ENCODE results near the gene KPNA1.
A peak's percentile ranks its signal among the peaks of the same experiment; 100 is the strongest.
"Not testable (repeated sequence)": the region's sequence is repeated elsewhere in the genome, so short reads cannot be mapped to it uniquely, and the experiment has no call there.

KPNA1 gene

DNA sequence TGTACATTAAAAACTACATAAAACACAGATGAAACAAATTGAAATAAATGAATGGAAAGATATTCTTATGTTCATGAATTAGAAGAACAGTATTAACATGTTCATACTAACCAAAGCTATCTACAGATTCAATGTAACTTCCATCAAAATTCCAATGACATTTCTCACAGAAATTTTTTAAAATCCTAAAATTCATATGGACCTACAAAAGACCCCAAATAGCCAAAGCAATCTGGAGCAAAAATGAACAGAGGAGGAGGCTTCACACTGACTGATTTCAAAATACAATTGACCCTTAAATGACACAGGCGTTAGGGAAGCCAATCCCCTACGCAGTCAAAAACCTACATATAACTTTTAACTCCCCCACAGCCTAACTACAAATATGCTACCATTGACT, 39.4 kb downstream of the KPNA1 start:
- DNase-seq, result peak; percentile 44

DNA sequence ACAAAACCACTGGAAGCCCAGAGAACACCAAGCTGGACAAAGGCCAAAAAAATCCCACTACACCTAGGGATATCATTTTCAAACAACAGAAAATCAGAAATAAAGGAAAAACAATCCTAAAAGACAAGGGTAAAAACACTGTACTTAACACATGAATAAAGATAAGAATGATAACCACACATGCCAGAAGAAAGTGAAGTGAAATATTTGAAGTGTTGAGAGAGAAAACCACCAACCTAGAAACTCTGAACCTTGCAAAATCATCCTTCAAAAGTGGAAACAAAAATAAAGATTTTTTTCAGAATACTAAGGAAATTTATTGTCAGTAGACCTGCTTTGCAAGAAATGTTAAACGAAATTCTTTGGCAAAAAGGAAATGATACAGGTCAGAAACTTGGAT, 45.1 kb downstream of the KPNA1 start:
- DNase-seq, result no peak

GRCh38 chr3:122468896-122469533, 45.7 kb downstream of the KPNA1 start:
- no peak for DNase-seq

GRCh38 chr3:122466701-122467240, 48.0 kb downstream of the KPNA1 start:
- DNase-seq, result no peak

DNA sequence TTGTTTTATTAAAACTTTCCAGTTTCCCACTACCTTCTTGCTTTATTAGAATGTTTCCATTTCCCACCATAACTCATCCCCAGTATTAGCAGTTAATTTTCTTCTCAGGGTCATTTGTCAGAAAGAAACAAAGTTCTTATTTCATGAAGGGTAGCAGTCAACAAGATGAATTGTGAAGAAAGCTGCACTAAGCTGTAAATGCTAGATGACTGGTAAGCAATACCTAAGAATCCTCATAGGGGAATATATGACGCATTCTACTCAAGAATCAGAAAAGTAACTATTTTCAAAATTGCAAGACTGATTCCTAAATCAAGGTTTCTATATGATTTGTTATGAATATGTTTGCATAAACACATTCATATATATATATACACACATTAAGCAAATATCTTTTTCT, 50.1 kb downstream of the KPNA1 start:
- DNase-seq, result no peak

GRCh38 chr3:122462406-122462805, 52.3 kb downstream of the KPNA1 start:
- no peak for DNase-seq

DNA sequence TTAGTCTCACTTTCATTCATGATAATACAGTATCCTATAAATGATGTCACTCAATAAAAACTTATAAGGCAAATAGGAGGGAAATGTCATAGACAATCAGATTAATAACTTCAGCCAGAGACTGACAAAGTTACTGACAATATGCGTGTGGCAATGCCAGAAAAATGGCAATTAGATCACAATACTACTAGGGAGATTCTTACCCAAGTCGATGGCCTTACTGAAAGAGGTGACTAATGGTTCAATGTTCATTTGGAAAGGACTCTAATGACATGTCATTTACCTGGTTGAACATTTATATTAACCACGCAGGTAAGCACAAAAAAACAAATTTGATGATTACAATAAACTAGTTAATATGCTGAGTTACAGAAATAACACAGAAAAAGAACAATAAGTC, 52.9 kb downstream of the KPNA1 start:
- no peak for DNase-seq

DNA sequence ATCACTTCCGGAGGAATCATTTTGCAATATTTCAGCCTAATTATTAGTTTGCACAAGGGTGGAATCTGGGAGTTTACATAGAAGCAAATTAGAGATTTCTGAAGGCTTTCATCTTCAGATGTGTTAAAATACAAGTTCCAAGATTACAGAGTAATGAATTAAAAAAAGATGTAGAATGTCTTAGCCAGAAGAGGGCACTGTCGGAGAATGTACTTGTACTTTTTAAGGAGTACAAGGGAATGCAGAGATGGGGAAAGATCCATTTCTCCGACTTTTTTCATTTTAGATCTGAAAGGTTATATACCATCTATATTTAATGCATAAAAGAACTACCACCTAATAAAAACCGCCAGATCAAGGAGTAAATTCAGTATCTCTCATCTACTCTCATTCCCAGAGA, 55.7 kb downstream of the KPNA1 start:
- DNase-seq, result peak; percentile 54

DNA sequence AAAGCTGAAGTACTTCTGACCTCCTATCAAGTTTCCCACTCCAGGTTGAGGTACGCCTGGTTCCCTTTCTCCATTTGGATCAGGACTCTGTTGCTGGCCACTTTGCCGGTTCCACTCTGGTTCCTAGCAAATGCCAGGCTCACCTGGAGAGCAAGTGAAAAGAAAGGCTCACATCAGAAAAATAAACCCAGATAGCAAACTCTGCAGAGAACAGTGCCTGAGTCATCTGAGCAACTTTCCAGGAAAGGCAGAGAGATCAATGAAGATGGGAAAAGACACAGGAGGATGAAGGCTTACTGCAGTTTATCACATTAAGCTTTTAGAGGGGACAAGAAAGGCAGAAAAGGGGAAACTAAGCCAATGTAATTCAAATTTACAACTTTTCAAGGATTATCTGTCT, 57.0 kb downstream of the KPNA1 start:
- no peak for DNase-seq

DNA sequence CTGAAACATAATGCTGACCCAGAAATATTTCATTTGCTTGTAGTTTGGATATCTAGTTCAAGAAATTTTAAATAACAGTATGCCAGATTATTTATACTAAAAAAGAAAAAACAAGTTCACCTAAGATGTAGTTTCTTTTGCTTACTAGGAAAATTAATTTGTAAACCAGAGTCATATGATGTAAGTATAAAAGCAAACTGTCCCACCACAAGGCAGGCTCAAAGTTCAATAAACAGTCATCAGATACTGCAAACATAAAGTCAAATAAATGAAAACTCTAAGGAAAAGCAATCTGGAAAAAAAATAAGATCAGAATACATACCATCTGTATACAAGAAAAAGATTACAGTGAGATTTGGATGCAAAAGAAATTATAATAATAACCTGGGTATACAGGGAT, 58.7 kb downstream of the KPNA1 start:
- no peak for DNase-seq

GRCh38 chr3:122451371-122451770, 63.4 kb downstream of the KPNA1 start:
- DNase-seq, result no peak

GRCh38 chr3:122448218-122448617, 66.5 kb downstream of the KPNA1 start:
- not testable (repeated sequence) for DNase-seq

GRCh38 chr3:122444491-122444887, 70.2 kb downstream of the KPNA1 start:
- not testable (repeated sequence) for DNase-seq

DNA sequence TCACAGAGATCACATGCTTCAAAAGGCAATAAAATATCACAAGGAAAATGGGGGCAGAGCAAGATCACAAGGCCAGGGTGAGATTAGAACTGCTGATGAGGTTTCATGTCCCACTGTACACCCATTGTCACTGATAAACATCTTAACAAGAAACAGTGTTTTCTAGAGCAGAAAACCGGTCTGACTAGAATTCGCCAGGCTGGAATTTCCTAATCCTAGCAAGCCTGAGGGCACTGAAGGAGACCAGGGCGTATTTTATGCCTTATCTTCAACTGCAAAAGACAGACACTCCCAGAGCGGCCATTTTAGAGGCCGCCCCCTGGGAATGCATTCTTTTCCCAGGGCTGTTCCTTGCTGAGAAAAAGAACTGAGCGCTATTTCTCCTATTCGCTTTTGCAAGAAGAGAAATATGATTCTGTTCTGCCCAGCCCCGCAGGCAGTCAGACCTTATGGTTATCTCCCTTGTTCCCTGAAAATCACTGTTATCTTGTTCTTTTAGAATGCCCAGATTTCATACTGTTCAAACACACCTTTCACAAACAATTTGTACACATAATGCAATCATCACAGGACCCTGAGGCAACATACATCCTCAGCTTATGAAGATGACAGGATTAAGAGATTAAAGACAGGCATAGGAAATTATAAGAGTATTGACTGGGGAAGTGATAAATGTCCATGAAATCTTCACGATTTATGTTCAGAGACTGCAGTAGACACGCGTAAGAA, 70.8 kb downstream of the KPNA1 start:
- not testable (repeated sequence) for DNase-seq

- DNase-seq, result no peak
Measured at GRCh38 chr3:122443090-122443489, 71.6 kb downstream of the KPNA1 start.

DNA sequence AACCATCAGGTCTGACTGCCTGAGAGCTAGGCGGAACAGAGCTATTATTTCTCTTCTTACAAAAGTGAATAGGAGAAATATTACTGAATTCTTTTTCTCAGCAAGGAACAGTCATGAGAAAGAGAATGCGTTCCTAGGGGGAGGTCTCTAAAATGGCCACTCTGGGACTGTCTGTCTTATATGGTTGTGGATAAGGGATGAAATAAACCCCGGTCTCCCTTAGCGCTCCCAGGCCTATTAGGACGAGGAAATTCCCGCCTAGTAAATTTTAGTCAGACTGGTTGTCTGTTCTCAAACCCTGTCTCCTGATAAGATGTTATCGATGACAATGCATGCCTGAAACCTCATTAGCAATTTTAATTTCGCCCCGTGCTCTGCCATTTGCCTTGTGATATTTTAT, 78.8 kb downstream of the KPNA1 start:
- no peak for DNase-seq

DNA sequence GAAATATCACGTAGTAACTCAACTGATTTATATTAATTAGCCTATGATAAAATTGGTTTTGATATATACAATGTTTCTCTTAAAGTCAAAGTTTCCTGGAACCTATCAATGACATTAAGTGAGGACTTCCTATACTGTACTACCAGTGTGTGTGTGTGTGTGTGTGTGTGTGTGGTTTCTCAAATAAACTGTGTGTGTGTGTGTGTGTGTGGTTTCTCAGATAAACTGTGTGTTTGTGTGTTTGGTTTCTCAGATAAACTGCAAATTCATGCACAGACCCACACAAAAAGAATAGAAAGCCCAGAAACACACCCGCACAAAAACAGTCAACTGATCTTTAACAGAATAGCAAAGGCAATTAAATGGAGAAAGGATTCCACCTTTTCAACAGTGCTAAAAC, 84.4 kb downstream of the KPNA1 start:
- no peak for DNase-seq

DNA sequence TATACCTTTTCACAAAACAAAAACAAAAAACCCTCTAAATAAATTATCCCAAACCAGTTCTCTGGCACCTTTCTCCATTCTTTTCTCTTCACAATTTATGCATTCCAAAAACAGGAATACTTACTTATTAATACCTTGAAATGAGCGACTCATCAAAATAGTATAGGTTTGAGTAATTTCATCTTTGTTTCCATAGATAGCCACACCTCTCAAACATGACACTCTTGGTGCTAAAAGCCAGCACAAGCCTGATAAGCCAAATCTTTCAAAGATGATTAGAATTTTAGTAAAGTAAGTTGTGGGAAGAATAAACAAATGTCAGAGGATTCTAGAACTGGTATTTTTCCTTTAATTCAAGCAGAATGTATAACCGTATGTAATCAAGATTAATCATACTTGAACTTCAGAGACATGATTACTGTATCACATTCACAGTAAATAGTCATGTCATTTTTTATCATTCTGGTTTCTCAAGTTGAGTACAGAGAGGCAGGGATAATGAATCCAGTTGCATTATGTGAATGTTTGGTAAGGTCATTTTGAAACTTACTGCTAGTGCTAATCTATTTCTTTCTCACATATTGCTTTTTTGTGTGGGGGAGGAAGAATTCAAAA, 86.8 kb downstream of the KPNA1 start:
- DNase-seq, result no peak

GRCh38 chr3:122421836-122422235, 92.9 kb downstream of the KPNA1 start:
- no peak for DNase-seq

DNA sequence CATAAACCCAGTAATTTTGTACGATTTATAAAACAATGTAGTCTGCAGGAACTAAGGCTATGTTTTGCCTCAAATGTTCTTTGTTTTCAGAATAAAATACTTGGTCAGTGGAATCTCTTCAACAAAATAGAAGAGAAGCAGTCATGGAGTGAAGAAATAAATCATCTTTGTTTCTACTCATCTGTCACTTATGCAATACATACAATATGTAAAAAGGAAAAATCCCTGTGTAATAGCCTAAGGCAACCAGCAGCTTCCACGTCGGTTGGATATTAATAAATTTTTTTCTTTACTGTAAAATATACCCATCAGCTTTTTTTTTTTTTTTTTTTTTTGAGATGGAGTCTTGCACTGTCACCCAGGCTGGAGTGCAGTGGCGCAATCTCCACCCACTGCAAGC, 93.6 kb downstream of the KPNA1 start:
- DNase-seq, result no peak

DNA sequence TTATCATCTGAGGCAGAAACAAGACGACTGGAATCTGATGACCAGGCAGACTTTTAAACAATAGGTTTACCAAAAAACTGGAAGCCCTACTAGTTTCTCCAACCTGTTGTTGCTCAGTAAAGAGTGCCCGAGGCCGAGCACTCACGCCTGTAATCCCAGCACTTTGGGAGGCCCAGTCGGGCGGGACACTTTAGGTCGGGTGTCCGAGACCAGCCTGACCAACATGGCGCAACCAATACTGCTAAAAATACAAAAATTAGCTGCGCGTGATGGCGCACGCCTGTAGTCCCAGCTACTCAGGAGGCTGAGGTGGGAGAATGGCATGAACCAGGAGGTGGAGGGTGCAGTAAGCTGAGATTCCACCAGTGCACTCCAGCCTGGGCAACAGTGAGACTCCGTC, 97.8 kb downstream of the KPNA1 start:
- DNase-seq, result no peak

- peak; percentile 97 for DNase-seq
Measured at GRCh38 chr3:122415762-122416654, 98.7 kb downstream of the KPNA1 start, which contains the start of gene WDR5B. TSS of gene WDR5B (minus strand) at chr3:122416062. CDS start at chr3:122415528, 534 bp downstream.

All from fibroblast of skin of scalp (primary cell).